ENCODE measurements around the gene HSPD1.

DNA sequence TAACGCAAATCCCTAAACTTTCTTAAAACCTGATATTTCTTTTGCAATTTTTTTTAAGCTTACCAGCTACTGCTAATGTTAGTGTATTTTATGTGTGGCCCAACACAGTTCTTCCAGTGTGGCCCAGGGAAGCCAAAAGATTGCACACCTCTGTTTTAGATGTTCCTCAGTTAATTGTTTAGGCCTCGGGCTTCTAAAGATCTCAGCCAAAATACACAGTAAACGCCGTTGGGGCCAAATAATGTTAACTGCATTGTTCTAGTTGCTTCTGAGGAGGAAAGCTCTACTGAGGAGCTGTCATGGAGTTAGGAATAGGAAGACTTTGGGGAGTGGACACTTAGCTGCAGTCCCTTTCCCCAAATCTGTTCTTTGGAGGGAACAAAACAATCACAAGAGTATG is 2.6 kb upstream of the HSPD1 start:
- TF ChIP-seq POLR2A (IDR thresholded peaks at IDR 0.05; ENCODE audit: low read length) (no peak), MAZ (IDR thresholded peaks at IDR 0.05; ENCODE audit: borderline replicate concordance, low read depth, low read length) (no peak)
- TF ChIP-seq, protein P1, sequence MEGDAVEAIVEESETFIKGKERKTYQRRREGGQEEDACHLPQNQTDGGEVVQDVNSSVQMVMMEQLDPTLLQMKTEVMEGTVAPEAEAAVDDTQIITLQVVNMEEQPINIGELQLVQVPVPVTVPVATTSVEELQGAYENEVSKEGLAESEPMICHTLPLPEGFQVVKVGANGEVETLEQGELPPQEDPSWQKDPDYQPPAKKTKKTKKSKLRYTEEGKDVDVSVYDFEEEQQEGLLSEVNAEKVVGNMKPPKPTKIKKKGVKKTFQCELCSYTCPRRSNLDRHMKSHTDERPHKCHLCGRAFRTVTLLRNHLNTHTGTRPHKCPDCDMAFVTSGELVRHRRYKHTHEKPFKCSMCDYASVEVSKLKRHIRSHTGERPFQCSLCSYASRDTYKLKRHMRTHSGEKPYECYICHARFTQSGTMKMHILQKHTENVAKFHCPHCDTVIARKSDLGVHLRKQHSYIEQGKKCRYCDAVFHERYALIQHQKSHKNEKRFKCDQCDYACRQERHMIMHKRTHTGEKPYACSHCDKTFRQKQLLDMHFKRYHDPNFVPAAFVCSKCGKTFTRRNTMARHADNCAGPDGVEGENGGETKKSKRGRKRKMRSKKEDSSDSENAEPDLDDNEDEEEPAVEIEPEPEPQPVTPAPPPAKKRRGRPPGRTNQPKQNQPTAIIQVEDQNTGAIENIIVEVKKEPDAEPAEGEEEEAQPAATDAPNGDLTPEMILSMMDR (IDR thresholded peaks at IDR 0.05) = no peak
